ENCODE data around the gene ZAP70.
"Not testable (repeated sequence)": the region's sequence is repeated elsewhere in the genome, so short reads cannot be mapped to it uniquely, and the experiment has no call there.

The ZAP70 gene

GRCh38 chr2:97703741-97704140, 9.6 kb upstream of the ZAP70 start:
- H3K9ac ChIP-seq (ENCODE audit: insufficient read length), result no peak overlapping the region
- H3K27ac ChIP-seq, result no peak overlapping the region
- H3K9me3 ChIP-seq (ENCODE audit: low read depth, low read length), result no peaks in the 10 kb centered on the region
- no peak overlapping the region for H3K4me3 ChIP-seq
- TF ChIP-seq FOXP2 (optimal IDR thresholded peaks at IDR 0.05; ENCODE audit: control extremely low read depth, extremely low read length, insufficient read depth) (no peak), POLR2AphosphoS5 (IDR thresholded peaks at IDR 0.05; ENCODE audit: borderline replicate concordance, low read depth, low read length) (no peak), EZH2 (IDR thresholded peaks at IDR 0.05) (no peak)
- DNase-seq (ENCODE audit: low read depth, low spot score), result no peak
- H3K36me3 ChIP-seq (ENCODE audit: insufficient read depth, low read length), result no peaks in the 10 kb centered on the region

GRCh38 chr2:97704989-97705388, 8.4 kb upstream of the ZAP70 start:
- no peak for TF ChIP-seq FOXP2 (optimal IDR thresholded peaks at IDR 0.05; ENCODE audit: control extremely low read depth, extremely low read length, insufficient read depth)
- no peak for TF ChIP-seq POLR2AphosphoS5 (IDR thresholded peaks at IDR 0.05; ENCODE audit: borderline replicate concordance, low read depth, low read length)
- TF ChIP-seq EZH2 (IDR thresholded peaks at IDR 0.05), result no peak
- Histone ChIP-seq H3K9ac (ENCODE audit: insufficient read length) (no peak overlapping the region), H3K27ac (no peak overlapping the region), H3K9me3 (ENCODE audit: low read depth, low read length) (no peaks in the 10 kb centered on the region), H3K4me3 (no peak overlapping the region), H3K36me3 (ENCODE audit: insufficient read depth, low read length) (no peaks in the 10 kb centered on the region)
- DNase-seq (ENCODE audit: low read depth, low spot score), result no peak

GRCh38 chr2:97706112-97706511, 7.3 kb upstream of the ZAP70 start:
- TF ChIP-seq EZH2 (IDR thresholded peaks at IDR 0.05) (no peak), POLR2AphosphoS5 (IDR thresholded peaks at IDR 0.05; ENCODE audit: borderline replicate concordance, low read depth, low read length) (no peak), FOXP2 (optimal IDR thresholded peaks at IDR 0.05; ENCODE audit: control extremely low read depth, extremely low read length, insufficient read depth) (no peak)

GRCh38 chr2:97706708-97707345, 6.5 kb upstream of the ZAP70 start:
- no peaks in the 10 kb centered on the region for H3K9me3 ChIP-seq (ENCODE audit: low read depth, low read length)
- no peak for TF ChIP-seq FOXP2 (optimal IDR thresholded peaks at IDR 0.05; ENCODE audit: control extremely low read depth, extremely low read length, insufficient read depth)
- no peak overlapping the region for H3K4me3 ChIP-seq
- no peaks in the 10 kb centered on the region for H3K36me3 ChIP-seq (ENCODE audit: insufficient read depth, low read length)
- no peak overlapping the region for H3K27ac ChIP-seq
- no peak for DNase-seq (ENCODE audit: low read depth, low spot score)
- no peak overlapping the region for H3K9ac ChIP-seq (ENCODE audit: insufficient read length)

More at GRCh38 chr2:97706112-97706511, 7.3 kb upstream of the ZAP70 start:
- H3K9me3 ChIP-seq (ENCODE audit: low read depth, low read length), result no peaks in the 10 kb centered on the region
- H3K36me3 ChIP-seq (ENCODE audit: insufficient read depth, low read length), result no peaks in the 10 kb centered on the region
- no peak overlapping the region for H3K4me3 ChIP-seq
- no peak overlapping the region for H3K9ac ChIP-seq (ENCODE audit: insufficient read length)
- H3K27ac ChIP-seq, result no peak overlapping the region
- DNase-seq (ENCODE audit: low read depth, low spot score), result no peak

GRCh38 chr2:97707362-97708047, 5.9 kb upstream of the ZAP70 start:
- Histone ChIP-seq H3K9ac (ENCODE audit: insufficient read length) (no peak overlapping the region), H3K27ac (no peak overlapping the region), H3K9me3 (ENCODE audit: low read depth, low read length) (no peaks in the 10 kb centered on the region), H3K4me3 (no peak overlapping the region), H3K36me3 (ENCODE audit: insufficient read depth, low read length) (no peaks in the 10 kb centered on the region)
- DNase-seq (ENCODE audit: low read depth, low spot score), result no peak
- TF ChIP-seq EZH2 (IDR thresholded peaks at IDR 0.05) (no peak), POLR2AphosphoS5 (IDR thresholded peaks at IDR 0.05; ENCODE audit: borderline replicate concordance, low read depth, low read length) (no peak), FOXP2 (optimal IDR thresholded peaks at IDR 0.05; ENCODE audit: control extremely low read depth, extremely low read length, insufficient read depth) (no peak)

GRCh38 chr2:97708048-97708380, 5.4 kb upstream of the ZAP70 start:
- no peak overlapping the region for H3K4me3 ChIP-seq
- DNase-seq (ENCODE audit: low read depth, low spot score), result no peak

GRCh38 chr2:97708608-97709007, 4.8 kb upstream of the ZAP70 start:
- no peak for TF ChIP-seq EZH2 (IDR thresholded peaks at IDR 0.05)
- no peak for TF ChIP-seq POLR2AphosphoS5 (IDR thresholded peaks at IDR 0.05; ENCODE audit: borderline replicate concordance, low read depth, low read length)
- TF ChIP-seq FOXP2 (optimal IDR thresholded peaks at IDR 0.05; ENCODE audit: control extremely low read depth, extremely low read length, insufficient read depth), result no peak

More at GRCh38 chr2:97708048-97708380, 5.4 kb upstream of the ZAP70 start:
- no peaks in the 10 kb centered on the region for H3K36me3 ChIP-seq (ENCODE audit: insufficient read depth, low read length)
- H3K9me3 ChIP-seq (ENCODE audit: low read depth, low read length), result no peaks in the 10 kb centered on the region
- no peak overlapping the region for H3K27ac ChIP-seq
- TF ChIP-seq EZH2 (IDR thresholded peaks at IDR 0.05) (no peak), POLR2AphosphoS5 (IDR thresholded peaks at IDR 0.05; ENCODE audit: borderline replicate concordance, low read depth, low read length) (no peak), FOXP2 (optimal IDR thresholded peaks at IDR 0.05; ENCODE audit: control extremely low read depth, extremely low read length, insufficient read depth) (no peak)
- no peak overlapping the region for H3K9ac ChIP-seq (ENCODE audit: insufficient read length)

GRCh38 chr2:97711394-97711711, 2.0 kb upstream of the ZAP70 start:
- H3K4me3 ChIP-seq, result no peak overlapping the region
- no peak for DNase-seq (ENCODE audit: low read depth, low spot score)
- no peak overlapping the region for H3K9ac ChIP-seq (ENCODE audit: insufficient read length)
- H3K36me3 ChIP-seq (ENCODE audit: insufficient read depth, low read length), result no peaks in the 10 kb centered on the region
- TF ChIP-seq POLR2AphosphoS5 (IDR thresholded peaks at IDR 0.05; ENCODE audit: borderline replicate concordance, low read depth, low read length) (no peak), FOXP2 (optimal IDR thresholded peaks at IDR 0.05; ENCODE audit: control extremely low read depth, extremely low read length, insufficient read depth) (no peak), EZH2 (IDR thresholded peaks at IDR 0.05) (no peak)
- no peaks in the 10 kb centered on the region for H3K9me3 ChIP-seq (ENCODE audit: low read depth, low read length)
- H3K27ac ChIP-seq, result no peak overlapping the region

More at GRCh38 chr2:97708608-97709007, 4.8 kb upstream of the ZAP70 start:
- DNase-seq (ENCODE audit: low read depth, low spot score), result no peak
- Histone ChIP-seq H3K9me3 (ENCODE audit: low read depth, low read length) (no peaks in the 10 kb centered on the region), H3K4me3 (no peak overlapping the region), H3K9ac (ENCODE audit: insufficient read length) (no peak overlapping the region), H3K27ac (no peak overlapping the region), H3K36me3 (ENCODE audit: insufficient read depth, low read length) (no peaks in the 10 kb centered on the region)

GRCh38 chr2:97712175-97712574, 1.2 kb upstream of the ZAP70 start:
- DNase-seq (ENCODE audit: low read depth, low spot score); H3K4me3 ChIP-seq; H3K9me3 ChIP-seq (ENCODE audit: low read depth, low read length); H3K9ac ChIP-seq (ENCODE audit: insufficient read length); H3K27ac ChIP-seq; H3K36me3 ChIP-seq (ENCODE audit: insufficient read depth, low read length): not testable (repeated sequence)

Data from SK-N-MC (cell line).